Activated CD4-positive, alpha-beta T cell treated with anti-CD3 and anti-CD28 coated beads, Interleukin-2, amount 10 ng/mL, durations not matched to agents 24 days and 14 days (primary cell): ENCODE measurements around the gene ATAT1. TPM values are rescaled to one million over a fixed set of nuclear protein-coding genes. Genes with fewer than 3 reads are reported as not detected.

ENCODE experiments used
- DNase-seq: peaks from one replicate; pipeline ENCODE4 v3.0.0; 2022
- H3K27ac Mint-ChIP-seq: one replicate; pipeline ENCODE4 v1.8.0; 2022; ENCODE audit warnings: mild to moderate bottlenecking, mixed read lengths
- H3K27me3 Mint-ChIP-seq: one replicate; pipeline ENCODE4 v1.8.0; 2022; ENCODE audit warnings: mixed read lengths
- H3K36me3 Mint-ChIP-seq: one replicate; pipeline ENCODE4 v1.8.0; 2022; ENCODE audit warnings: low read depth, mild to moderate bottlenecking, mixed read lengths
- H3K4me1 Mint-ChIP-seq: one replicate; pipeline ENCODE4 v1.8.0; 2021; ENCODE audit warnings: mixed read lengths
- H3K4me3 Mint-ChIP-seq: one replicate; pipeline ENCODE4 v1.8.0; 2022; ENCODE audit warnings: mild to moderate bottlenecking, moderate library complexity, mixed read lengths
- H3K9me3 Mint-ChIP-seq: one replicate; pipeline ENCODE4 v1.8.0; 2021; ENCODE audit warnings: mixed read lengths
- intact Hi-C: fragments of 100-400 bp; cut with micrococcal nuclease; formaldehyde crosslinking; loops from one replicate; pipeline ENCODE4 v1.15.1; 2023
- total RNA-seq: library from RNA; stranded (reverse); gene quantifications from 2 replicates; pipeline ENCODE4 v1.2.3, GENCODE V29; 2022

The ATAT1 gene
- total RNA-seq, 1 donor from 2014 or later, result 14.4 TPM

DNA sequence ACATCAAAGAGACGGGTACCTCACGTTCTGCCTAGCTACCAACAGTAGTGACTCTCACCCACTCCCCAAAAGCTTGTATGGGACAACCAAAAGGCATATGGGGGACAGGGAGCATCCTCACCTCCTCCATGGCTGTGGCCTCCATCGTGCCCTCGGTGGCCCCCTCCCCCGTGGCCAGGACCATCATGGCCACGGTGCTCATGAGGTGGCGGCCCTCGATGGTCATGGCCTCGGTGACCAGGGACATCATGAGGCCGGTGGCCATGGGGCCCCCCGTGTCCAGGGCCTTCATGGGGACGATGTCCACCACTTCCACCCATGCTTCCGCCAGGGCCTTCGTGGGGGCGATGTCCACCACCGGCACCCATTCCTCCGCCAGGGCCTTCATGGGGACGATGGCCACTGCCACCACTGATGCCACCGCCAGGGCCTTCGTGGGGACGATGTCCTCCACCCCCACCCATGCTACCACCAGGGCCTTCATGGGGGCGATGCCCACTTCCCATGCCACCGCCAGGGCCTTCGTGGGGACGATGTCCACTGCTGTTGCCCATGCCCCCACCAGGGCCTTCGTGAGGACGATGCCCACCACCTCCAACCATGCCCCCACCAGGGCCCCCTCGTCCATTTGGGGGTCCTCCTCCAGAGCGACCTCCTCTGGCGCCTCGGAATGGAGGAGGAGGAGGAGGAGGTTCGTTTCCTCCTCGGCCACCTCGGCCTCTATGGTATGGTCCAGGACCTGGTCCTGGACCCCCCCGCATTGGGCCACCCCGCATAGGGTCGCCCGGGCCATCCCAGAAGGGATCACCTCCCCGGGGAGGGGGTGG lies 24.6 kb upstream of the ATAT1 start:
- Mint-ChIP-seq H3K4me3 (no peak overlapping the region), H3K9me3 (no peaks in the 10 kb centered on the region), H3K4me1 (peaks cover 19% of the 10 kb centered on the region), H3K27ac (no peak overlapping the region), H3K36me3 (peaks cover 70% of the 10 kb centered on the region), H3K27me3 (no peaks in the 10 kb centered on the region)
- intact Hi-C loops, result no loop called here
- DNase-seq, result no peak

GRCh38 chr6:30603961-30604360 lies 22.7 kb upstream of the ATAT1 start:
- Mint-ChIP-seq H3K36me3 (peaks cover 74% of the 10 kb centered on the region), H3K27ac (no peak overlapping the region), H3K27me3 (no peaks in the 10 kb centered on the region), H3K4me3 (no peak overlapping the region), H3K9me3 (no peaks in the 10 kb centered on the region), H3K4me1 (peaks cover 23% of the 10 kb centered on the region)
- intact Hi-C loops, result no loop called here
- DNase-seq, result no peak

GRCh38 chr6:30610065-30610464 lies 16.6 kb upstream of the ATAT1 start:
- Mint-ChIP-seq H3K4me1 (peaks cover 62% of the 10 kb centered on the region), H3K27ac (peak overlapping the region; percentile 35)

DNA sequence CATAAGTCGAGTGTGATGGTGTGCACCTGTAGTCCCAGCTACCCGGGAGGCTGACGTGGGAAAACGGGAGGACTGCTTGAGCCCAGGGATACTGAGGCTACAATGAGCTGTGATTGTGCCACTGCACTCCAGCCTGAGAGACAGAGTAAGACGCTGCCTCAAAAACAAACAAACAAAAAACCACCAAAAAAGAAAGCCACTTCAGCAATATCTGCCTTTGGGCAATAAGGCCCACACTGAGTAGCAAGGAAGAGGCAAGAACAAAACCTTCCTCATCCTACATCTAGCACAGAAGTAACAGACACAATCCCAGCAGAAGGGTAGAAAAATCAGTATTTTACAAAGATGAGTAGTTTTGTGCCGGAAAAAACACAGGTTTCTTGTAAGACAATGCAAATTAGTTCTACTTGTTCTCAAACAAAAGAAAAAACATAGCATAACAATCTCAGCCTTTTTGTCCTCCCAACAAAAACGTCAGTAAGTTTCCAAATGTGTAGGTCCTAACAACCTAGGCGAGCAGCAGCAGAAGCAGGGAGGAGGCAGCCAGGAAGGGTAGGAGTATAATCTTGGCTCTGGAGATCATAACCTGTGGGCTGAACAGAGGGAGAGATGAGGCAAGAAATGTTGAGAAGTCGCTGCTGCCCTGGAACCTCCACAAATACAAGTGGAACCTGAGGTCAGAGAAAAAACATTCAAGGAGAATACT lies 15.4 kb upstream of the ATAT1 start:
- Mint-ChIP-seq H3K27ac (no peak overlapping the region), H3K4me3 (peak overlapping the region; percentile 4), H3K27me3 (no peaks in the 10 kb centered on the region), H3K4me1 (peaks cover 60% of the 10 kb centered on the region), H3K36me3 (peaks cover 76% of the 10 kb centered on the region), H3K9me3 (no peaks in the 10 kb centered on the region)
- intact Hi-C loops, result loop anchor here (10.0 kb wide), 1 partner anchor 547 kb away; the partner anchor contains the start of genes POLR1H and PPP1R11
- no peak for DNase-seq

More at GRCh38 chr6:30610065-30610464, 16.6 kb upstream of the ATAT1 start:
- no peak for DNase-seq
- peaks cover 75% of the 10 kb centered on the region for H3K36me3 Mint-ChIP-seq
- intact Hi-C loops, result loop anchor here (10.0 kb wide), 1 partner anchor 545 kb away; the partner anchor contains the start of genes POLR1H and PPP1R11
- H3K27me3 Mint-ChIP-seq, result no peaks in the 10 kb centered on the region
- no peaks in the 10 kb centered on the region for H3K9me3 Mint-ChIP-seq
- no peak overlapping the region for H3K4me3 Mint-ChIP-seq

GRCh38 chr6:30611856-30612194 lies 14.8 kb upstream of the ATAT1 start:
- Mint-ChIP-seq H3K4me3 (no peak overlapping the region), H3K27me3 (no peaks in the 10 kb centered on the region)
- intact Hi-C loops, result loop anchor here (10.0 kb wide), 1 partner anchor 547 kb away; the partner anchor contains the start of genes POLR1H and PPP1R11

DNA sequence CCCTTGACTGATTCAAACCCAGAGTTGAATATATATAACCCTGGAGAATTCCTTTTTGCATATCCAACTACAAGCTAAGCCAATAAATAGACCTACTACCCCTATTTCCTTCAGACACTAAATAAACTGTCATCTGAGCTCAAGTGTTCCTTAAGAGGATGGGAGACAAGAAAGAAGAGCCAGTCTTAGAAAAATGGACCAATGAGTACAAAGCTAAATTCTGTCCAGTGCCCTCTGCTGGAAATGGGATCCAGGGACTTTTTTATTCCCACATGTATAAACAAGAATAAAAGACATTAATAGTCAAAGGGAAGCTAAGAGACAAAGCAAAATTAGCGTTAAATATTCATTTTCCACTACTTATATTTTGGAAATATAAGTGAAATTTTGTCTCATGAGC lies 14.5 kb upstream of the ATAT1 start:
- peaks cover under 1% of the 10 kb centered on the region for H3K27me3 Mint-ChIP-seq
- H3K4me3 Mint-ChIP-seq, result no peak overlapping the region
- peak overlapping the region; percentile 7 for H3K27ac Mint-ChIP-seq
- no peaks in the 10 kb centered on the region for H3K9me3 Mint-ChIP-seq
- H3K36me3 Mint-ChIP-seq, result peaks cover 78% of the 10 kb centered on the region
- peaks cover 63% of the 10 kb centered on the region for H3K4me1 Mint-ChIP-seq
- no peak for DNase-seq
- intact Hi-C loops, result loop anchor here (10.0 kb wide), 1 partner anchor 547 kb away; the partner anchor contains the start of genes POLR1H and PPP1R11

More at GRCh38 chr6:30611856-30612194, 14.8 kb upstream of the ATAT1 start:
- peaks cover 60% of the 10 kb centered on the region for H3K4me1 Mint-ChIP-seq
- no peak for DNase-seq
- H3K27ac Mint-ChIP-seq, result peak overlapping the region; percentile 7
- H3K36me3 Mint-ChIP-seq, result peaks cover 76% of the 10 kb centered on the region
- H3K9me3 Mint-ChIP-seq, result no peaks in the 10 kb centered on the region

DNA sequence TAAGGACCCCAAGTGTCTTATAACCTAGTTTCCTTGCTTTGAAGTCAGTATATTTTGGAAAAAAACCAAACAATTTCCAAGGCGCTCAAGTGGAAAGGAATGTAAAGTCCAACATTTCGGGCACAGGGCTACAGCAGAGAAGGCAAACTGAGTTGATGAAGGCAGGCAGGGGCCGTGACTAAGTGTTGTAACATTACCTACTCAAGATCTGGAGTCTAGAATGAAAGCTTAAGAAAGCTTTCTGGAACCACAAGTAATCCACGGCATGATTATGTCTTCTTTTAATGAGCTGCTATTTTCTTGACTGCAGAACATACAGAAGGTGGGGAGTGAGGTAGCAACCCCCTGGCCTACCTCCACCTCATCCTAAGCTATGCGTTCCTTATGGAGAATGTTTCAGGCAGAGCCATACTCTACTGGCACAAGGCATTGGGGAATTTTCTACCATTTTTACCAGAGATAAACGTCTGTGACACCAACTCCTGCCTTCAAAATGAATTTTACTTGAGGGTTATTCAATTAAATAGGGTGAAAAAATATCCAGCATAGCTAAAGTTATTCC lies 13.9 kb upstream of the ATAT1 start:
- H3K9me3 Mint-ChIP-seq, result no peaks in the 10 kb centered on the region
- peaks cover 61% of the 10 kb centered on the region for H3K4me1 Mint-ChIP-seq
- H3K27ac Mint-ChIP-seq, result peak overlapping the region; percentile 87
- H3K36me3 Mint-ChIP-seq, result peaks cover 77% of the 10 kb centered on the region
- DNase-seq, result no peak
- peak overlapping the region; percentile 90 for H3K4me3 Mint-ChIP-seq
- intact Hi-C loops, result loop anchor here (10.0 kb wide), 1 partner anchor 548 kb away; the partner anchor contains the start of genes POLR1H and PPP1R11
- peaks cover 5% of the 10 kb centered on the region for H3K27me3 Mint-ChIP-seq

DNA sequence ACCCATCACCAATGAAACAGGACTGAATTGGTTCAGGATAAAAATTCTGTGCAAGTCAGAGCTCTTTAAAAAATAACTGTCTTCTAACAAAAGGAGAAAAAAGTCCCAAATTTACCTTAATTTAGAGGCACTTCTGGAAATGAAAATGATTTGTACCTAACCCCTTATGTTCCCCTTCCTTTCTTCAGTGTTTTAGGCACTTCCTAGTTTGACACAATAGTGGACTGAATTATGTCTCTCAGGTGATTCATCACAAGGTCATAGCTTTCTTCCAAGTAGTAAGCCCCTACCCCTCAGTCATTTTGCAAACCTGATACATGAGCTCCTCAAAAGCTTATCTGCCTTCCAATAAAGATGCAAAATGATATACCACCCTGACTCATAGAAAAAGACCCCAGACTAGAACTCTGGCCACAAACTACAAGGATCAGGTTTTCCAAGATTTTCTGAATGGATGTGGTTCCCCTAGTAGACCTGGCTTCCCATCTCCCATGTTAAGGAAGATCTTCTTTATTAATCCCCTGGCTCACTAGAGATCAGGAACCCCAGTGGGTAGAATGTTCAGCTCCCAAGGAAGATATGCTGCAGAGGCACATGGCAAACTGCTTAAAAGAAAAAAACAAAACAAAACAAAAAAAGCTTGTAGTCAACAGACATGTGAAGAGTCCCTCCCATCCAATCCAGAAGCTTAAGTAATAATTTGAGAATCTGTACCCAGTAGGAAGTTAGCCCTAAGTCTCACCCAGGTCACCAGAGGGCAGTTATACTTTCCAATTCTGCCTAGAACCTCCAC lies 13.2 kb upstream of the ATAT1 start:
- intact Hi-C loops, result loop anchor here (10.0 kb wide), 1 partner anchor 549 kb away; the partner anchor contains the start of genes POLR1H and PPP1R11
- H3K27ac Mint-ChIP-seq, result peak overlapping the region; percentile 87
- peaks cover 78% of the 10 kb centered on the region for H3K36me3 Mint-ChIP-seq
- peaks cover 63% of the 10 kb centered on the region for H3K4me1 Mint-ChIP-seq
- peaks cover 6% of the 10 kb centered on the region for H3K27me3 Mint-ChIP-seq
- H3K9me3 Mint-ChIP-seq, result no peaks in the 10 kb centered on the region
- peak overlapping the region; percentile 90 for H3K4me3 Mint-ChIP-seq
- DNase-seq, result no peak

DNA sequence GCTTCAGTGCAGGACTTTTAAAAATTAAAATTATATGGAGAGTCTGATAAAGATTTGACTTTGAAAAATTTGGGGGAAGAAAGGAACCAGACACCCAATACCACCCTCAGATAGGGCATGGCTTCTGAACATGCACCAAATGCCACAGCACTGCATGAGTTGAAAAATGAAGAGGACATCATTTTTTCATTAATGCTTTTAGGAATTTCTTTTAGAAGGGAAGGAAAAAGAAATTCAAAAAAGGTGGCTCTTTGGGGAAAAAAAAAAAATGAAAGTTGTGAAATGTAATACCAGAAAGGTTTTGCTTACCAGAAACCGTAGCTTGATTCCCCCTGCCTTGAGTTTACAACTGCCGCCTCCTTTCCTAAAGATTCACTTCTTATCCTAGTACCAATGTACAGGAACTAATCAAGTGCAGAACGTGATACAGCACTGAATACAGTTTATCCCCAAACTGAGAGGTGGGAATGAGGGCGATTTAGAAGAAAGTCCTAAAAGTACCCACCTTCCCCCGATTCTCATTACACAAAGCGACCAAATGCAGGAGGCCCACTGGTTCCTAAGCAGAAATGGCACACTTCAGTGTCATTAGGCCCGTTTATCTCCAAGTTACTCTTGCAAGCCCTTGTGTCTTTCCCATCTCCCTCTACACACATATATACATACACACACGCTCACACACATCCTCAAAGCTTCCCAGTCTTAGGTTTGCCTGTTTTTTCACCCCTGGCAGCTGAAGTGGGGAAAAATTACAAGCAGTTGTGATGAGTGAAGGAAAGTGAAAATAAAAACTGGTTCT lies 12.4 kb upstream of the ATAT1 start:
- Mint-ChIP-seq H3K4me1 (peaks cover 59% of the 10 kb centered on the region), H3K27me3 (peaks cover 6% of the 10 kb centered on the region), H3K36me3 (peaks cover 73% of the 10 kb centered on the region), H3K27ac (peak overlapping the region; percentile 92), H3K9me3 (no peaks in the 10 kb centered on the region), H3K4me3 (peak overlapping the region; percentile 90)
- peak; percentile 69 for DNase-seq
- intact Hi-C loops, result loop anchor here (10.0 kb wide), 1 partner anchor 549 kb away; the partner anchor contains the start of genes POLR1H and PPP1R11

DNA sequence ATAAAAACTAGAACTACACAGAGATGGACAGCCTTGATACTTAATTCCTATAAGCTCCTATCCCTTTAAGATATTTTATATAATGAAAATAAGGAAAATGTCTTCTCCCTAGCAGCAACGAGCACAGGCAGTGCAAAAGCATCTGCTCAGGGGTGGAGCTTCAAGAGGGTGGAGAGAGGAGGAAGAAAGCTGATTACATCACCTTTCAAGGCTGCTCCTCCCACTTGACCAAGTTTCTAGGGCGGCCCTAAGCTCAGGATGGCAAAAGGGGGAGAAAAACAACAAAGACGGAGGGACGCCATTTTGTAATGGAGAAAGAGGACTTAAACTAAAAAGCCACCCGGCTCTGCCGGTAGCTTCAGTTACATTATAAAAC lies 11.8 kb upstream of the ATAT1 start:
- peak overlapping the region; percentile 92 for H3K27ac Mint-ChIP-seq
- intact Hi-C loops, result loop anchor here (1.0 to 10.0 kb wide), 4 partner anchors 44 to 550 kb away; partner anchors contain the start of genes ABCF1, CCHCR1, POLR1H and PPP1R11
- H3K9me3 Mint-ChIP-seq, result no peaks in the 10 kb centered on the region
- peaks cover 59% of the 10 kb centered on the region for H3K4me1 Mint-ChIP-seq
- peak overlapping the region; percentile 90 for H3K4me3 Mint-ChIP-seq
- DNase-seq, result peak; percentile 97
- H3K27me3 Mint-ChIP-seq, result peaks cover 6% of the 10 kb centered on the region
- H3K36me3 Mint-ChIP-seq, result peaks cover 73% of the 10 kb centered on the region

- H3K27ac Mint-ChIP-seq, result peak overlapping the region; percentile 92
- H3K4me1 Mint-ChIP-seq, result peaks cover 54% of the 10 kb centered on the region
- peaks cover 69% of the 10 kb centered on the region for H3K36me3 Mint-ChIP-seq
- peak; percentile 82 for DNase-seq
- peak overlapping the region; percentile 90 for H3K4me3 Mint-ChIP-seq
- no peaks in the 10 kb centered on the region for H3K9me3 Mint-ChIP-seq
- intact Hi-C loops, result loop anchor here (1.0 to 10.0 kb wide), 4 partner anchors 44 to 551 kb away; partner anchors contain the start of genes ABCF1, CCHCR1, POLR1H and PPP1R11
- peaks cover 6% of the 10 kb centered on the region for H3K27me3 Mint-ChIP-seq
Observed at GRCh38 chr6:30615219-30615957, 11.3 kb upstream of the ATAT1 start.
